ENCODE measurements around the gene CEP89.
"Not testable (repeated sequence)": the region's sequence is repeated elsewhere in the genome, so short reads cannot be mapped to it uniquely, and the experiment has no call there.

Gene CEP89

GRCh38 chr19:32890841-32891240 lies 80.9 kb downstream of the CEP89 start:
- no peak for DNase-seq

DNA sequence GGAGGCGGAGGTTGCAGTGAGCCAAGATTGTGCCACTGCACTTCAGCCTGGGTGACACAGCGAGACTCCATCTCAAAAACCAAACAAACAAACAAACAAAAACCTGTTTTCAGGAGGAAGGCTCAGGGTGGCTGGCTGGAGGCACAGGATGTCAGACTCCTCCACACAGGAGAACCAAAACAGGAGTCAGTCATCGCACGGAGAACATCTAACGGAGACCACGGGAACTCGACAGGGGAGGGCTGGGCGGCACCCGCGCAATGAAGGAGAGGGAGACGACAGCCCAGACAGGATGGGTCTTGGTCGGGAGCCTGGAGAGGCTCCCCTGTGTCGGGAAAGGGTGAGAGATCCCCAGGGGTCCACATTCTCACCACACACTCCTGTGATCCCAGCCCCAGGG lies 81.4 kb downstream of the CEP89 start:
- DNase-seq: no peak

DNA sequence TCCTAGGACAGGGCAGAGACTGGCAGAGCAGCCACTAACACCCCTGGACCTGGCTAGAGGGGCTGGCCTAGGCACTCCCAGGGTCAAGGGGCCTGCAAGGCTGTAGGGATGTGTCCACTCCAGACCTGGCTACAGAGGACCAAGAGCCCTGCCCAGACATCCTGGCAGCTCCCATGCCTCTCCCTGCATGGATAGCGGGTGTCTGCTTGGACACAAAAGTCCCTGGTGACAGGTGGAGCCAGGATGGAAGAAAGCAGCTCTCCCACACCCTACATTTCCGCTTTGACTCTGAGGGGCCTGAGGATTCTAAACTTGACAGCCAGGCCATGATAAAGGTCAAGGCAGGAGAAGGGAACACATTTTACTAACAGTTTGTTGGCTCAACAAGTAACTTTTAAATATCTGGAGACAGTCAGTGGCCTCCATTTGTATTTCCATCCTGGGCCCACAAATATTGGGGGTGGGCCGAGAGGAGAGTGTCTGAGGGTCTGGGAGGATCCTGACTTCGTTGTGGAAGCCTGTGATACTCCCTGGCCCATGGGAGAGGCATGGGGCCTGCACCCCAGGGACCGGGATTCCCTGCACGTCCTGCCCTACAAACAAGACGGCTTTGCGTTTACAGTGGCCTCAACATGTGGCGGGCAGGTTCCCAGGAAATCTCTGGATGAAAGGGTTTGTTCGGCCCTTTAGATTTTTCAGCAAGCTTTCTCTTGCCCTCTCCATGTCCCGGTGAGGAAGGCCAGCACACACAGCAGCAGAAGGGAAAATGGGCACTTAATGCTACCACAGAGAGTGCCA lies 82.4 kb downstream of the CEP89 start:
- no peak for DNase-seq

GRCh38 chr19:32887572-32888215 lies 84.1 kb downstream of the CEP89 start:
- DNase-seq: no peak

DNA sequence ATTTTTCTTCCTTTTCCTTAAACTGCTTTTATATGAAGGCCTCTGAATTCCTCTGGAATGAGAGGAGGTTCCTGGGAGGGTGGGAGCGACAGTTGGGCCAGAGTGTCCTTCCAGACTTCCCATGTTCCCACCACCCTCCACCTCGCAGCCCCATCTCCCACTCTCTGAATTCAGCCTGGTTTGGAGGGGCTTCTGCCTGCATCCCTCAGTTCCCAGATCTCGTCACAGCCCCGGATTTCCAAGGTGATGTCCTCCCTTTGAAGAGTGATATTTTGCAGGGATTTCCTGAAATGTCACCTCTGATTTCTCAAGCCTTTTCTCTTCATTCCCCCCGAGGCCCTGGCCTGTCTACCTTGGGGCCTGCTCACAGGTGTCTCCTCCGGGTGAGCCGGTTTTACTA lies 85.5 kb downstream of the CEP89 start:
- DNase-seq: no peak

GRCh38 chr19:32885255-32885654 lies 86.5 kb downstream of the CEP89 start:
- DNase-seq: not testable (repeated sequence)

DNA sequence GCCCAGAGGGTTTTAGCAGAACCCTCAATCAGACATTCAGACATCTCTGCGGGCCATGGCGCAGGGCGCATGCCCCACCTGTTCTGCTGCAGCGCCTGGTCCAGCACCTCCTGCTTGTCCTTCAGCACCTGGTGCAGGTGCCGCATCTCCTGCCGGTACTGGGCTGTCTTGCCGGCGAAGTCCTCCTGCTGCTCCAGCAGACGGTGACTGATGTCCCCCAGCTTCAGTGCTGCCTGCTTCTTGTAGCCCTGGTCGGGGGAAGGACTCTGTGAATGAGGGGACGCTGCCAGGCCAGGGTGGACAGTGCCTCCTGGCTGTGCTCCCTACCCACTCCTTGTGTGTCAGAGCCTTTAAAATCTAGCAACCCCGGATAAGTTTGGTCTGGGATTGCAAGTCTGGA lies 90.0 kb downstream of the CEP89 start:
- DNase-seq: no peak

- no peak for DNase-seq
Observed at GRCh38 chr19:32880622-32881021, 91.1 kb downstream of the CEP89 start.

- no peak for DNase-seq
Observed at GRCh38 chr19:32879741-32880140, 92.0 kb downstream of the CEP89 start.

DNA sequence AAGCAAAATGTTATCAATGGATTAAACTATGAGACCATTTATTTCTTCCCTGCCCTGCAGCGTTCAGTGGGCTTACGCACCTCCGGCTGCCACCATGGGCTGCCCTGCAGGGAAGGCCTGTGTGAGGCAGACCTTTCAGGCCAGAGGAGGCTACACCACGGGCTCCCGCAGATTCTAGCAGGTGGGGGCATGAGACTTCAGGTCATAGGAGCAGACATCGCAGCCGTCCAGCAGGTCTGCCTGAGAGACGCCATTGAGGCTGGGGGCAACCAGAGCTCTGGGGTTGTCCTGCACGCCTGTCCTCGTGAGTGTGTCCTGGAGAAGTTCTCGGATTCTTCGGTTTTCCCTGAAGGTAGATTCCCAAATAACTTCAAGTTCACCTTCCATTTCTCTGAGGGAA lies 92.8 kb downstream of the CEP89 start:
- no peak for DNase-seq

DNA sequence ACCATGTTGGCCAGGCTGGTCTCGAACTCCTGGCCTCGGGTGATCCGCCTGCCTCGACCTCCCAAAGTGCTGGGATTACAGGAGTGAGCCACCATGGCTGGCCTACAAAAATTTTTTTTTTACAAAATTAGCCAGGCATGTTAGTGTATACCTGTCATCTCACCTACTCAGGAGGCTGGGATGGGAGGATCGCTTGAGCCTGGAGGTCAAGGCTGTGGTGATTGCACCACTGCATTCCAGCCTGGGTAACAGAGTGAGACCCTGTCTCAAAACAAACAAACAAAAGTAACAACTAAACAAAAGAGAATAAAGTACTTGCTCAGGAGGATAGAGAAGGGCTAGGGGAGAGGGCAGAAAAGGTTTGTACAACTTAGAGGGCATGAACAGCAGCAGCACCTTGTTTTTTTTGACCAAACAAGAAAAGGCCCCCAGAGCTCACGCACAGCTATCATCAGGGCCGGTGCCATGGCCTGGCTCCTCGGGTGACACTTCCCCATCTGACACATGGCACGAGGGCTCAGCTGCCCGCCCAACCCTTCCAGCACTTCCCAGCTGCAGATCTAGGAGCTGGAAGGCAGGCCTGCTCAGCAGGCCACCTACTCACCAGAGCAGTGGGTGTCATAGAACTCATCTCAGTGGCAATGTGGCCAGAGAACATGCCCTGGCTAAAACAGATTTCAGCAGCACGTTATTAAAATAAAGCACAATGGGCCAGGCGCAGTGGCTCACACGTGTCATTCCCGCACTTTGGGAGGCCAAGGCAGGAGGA lies 93.6 kb downstream of the CEP89 start:
- no peak for DNase-seq

- no peak for DNase-seq
Observed at GRCh38 chr19:32877323-32877912, 94.3 kb downstream of the CEP89 start.

DNA sequence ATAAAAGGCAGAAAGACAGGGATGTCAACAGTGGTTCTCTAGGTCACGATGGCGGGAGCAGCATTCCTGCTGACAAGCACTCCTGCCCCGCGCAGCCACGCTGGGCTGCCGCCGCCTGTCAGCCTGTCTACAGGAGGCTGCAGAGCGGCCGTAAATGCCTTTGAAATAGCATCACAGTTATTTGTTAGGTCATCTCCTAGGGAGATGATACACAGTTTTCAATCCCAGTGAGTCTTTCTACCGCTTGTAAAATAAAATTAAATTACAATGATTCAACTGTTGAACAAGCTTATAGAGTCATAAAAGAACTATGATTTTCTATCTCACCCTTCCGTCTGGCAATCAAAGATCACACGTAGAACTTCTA lies 94.9 kb downstream of the CEP89 start:
- no peak for DNase-seq

DNA sequence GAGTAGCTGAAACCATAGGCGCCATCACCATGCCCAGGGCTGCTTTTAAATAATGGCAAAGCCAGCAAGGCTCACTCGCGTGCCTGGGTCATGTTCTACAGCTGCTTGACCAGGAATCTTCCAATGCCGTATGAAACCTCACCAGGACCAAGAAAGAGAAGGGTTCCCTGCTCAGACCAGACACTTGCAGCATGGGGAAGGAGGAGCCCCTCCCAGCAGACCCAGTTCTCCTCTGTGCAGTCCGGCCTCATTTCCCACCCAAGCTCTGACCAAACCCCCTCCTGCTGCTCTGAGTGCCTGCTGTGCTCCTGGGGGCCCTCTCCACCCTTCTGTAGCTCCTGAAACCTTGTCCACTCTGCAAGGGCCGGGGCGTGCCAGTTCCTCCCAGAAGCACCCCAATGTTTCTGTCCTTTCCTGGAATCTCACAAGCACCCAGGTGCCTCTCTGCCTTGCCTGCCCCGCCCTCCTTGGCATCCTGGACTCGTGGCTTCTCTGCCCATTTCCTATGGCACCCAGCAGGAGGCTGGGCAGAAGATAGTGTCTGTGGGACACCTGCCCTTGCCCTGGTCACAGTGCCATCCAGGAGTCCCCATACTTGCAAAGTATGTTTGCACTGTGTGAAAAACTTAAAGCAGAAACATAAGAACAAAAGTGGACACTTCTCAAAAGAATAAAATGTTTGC lies 95.4 kb downstream of the CEP89 start:
- DNase-seq: no peak

DNA sequence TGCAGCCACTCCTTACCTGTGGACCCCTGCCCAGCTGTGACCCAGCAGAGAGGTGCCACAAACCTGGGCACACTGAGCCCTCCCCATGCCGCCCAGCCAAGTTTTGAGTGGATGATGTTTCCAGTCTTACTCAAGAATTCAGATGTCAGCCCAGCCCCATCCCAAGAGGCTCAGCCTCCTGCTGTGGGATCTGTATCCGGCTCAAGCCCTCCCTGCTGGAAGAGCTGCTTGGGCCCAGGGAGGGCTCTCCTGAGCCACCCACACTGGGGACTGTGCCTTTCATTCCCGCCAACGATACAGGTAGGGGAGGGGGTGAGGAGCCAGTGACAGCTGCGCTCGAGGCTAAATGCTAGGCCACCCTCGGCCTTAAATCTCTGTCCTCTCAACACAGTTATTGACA lies 96.3 kb downstream of the CEP89 start:
- DNase-seq: no peak

DNA sequence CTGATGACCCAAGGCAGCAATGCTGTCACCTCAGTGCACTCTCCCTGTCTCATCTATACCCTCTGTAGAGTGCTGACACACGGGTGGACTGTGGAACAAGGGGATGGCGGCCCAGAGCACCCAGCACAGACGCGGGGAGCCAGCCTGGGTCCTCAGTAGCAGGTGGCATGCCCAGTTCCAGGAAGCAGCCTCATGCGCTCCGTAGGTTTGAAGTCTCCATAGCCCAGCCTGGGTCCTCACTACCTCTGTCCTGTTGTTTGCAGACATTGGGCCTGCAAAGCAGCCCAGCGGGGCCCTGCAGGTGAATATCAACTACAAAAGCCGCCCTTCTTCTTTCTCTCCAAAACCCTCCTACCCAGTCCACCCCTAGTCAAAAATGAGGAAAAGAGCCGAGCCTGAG lies 97.2 kb downstream of the CEP89 start:
- no peak for DNase-seq

- no peak for DNase-seq
Observed at GRCh38 chr19:32873247-32873959, 98.4 kb downstream of the CEP89 start.

DNA sequence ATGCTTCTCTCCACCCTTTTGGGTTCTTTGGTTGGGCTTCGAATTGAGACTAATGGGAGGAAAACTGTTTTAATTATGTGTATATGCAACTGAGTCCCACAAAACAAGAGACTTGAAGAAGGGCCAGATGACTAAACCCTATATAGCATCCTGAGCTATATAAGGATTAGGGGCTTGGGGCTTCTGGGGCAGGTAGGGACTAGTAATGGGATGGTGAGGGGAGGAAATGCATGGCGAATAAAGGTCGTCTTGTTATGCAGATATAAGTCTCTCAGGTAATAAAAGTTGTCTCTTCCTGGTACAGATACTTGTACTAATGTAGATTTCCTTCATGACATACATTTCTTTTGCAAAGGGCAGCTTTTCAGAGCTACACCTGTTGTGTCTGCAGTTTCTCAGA lies 99.4 kb downstream of the CEP89 start:
- DNase-seq: no peak

DNA sequence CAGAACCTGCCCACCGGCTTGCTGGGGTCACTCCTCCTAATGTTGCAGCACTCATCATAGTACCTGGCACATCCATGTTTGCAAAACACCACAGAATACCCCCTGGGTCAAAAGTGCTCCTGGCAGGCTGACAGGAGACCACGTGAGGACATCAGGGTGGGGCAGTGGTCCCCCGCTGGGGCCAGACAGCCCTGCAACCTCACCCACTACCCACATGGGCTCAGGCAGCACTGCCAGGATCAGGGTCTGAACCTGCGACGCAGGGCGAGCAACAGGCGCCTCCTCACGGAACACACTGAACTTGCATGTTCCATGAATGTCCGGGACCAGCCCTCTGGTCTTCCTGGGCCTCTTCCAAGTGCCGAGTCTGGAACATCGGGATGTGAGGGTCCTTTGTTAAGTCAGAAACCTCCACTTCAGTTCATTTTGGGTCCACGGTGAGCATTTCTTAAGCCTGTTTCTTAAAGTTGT lies 100.7 kb downstream of the CEP89 start:
- DNase-seq: no peak

- no peak for DNase-seq
Observed at GRCh38 chr19:32869966-32870573, 101.7 kb downstream of the CEP89 start.

DNA sequence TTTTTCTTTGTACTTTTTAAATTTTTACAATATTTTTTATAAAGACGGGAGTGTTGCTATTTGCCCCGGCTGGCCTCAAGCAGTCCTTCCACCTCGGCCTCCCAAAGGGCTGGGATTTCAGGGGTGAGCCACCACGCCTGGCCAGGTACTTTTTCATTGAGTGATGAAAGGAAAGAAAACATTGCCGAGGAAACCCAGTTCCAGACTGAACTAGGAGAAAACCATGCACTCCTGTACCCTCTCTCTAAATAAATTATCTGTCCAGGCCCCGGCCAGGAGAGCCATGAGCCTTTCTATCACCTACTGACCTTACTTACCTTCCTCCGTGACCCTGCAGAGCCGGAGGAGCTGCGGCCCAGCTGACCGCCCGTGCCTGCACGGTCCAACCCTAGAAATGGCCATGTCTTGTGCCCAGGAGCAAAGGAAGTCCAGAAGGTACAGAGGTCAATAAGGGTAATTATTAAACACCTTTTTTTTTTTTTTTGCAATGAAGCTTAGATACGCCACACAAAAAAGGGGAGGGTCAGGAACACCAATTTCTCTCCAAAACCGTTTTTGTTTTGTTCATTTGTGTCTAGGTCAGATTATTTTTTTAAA lies 102.3 kb downstream of the CEP89 start, which contains the start of gene SLC7A9:
TSS of gene SLC7A9 (minus strand) at position 399 of the 597 bp plus-strand sequence. CDS start 1,233 bp downstream, outside the sequence.
- no peak for DNase-seq

Measured in CD4-positive, alpha-beta T cell treated with Interferon alpha-2 for 1 hour (primary cell).